A673 (cell line): ENCODE data around the gene SLC7A5. TPM values are rescaled to one million over a fixed set of nuclear protein-coding genes. Genes with fewer than 3 reads are reported as not detected.
"Not testable (repeated sequence)": the region's sequence is repeated elsewhere in the genome, so short reads cannot be mapped to it uniquely, and the experiment has no call there.

Experiments used
- BruUV-seq: library from RNA; stranded (reverse); fragments of 400-500 nt; replicated peaks from 2 replicates; lab custom pipeline; 2021; lab: Mats Ljungman, UMichigan
- CTCF ChIA-PET: fragments of 300-600 bp; sonication (Branson Sonifier 250); formaldehyde crosslinking; loops from one replicate; lab custom pipeline; 2022; ENCODE audit warnings: antibody characterized with exemption; lab: Charles Lee
- POLR2A ChIA-PET: fragments of 300-600 bp; sonication (Branson Sonifier 250); formaldehyde crosslinking; loops from one replicate; lab custom pipeline; 2022; ENCODE audit warnings: antibody characterized with exemption; ENCODE audit not compliant: low non-redundant PET; lab: Charles Lee
- DNase-seq: peaks from one replicate; pipeline ENCODE4 v3.0.0-alpha.2; 2015; ENCODE audit warnings: low spot score
- H3K27ac ChIP-seq: fragments of 200-600 bp; sonication (generic); 2 replicates; pipeline ENCODE4 v1.5.1; 2016; ENCODE audit warnings: mixed run types, low read depth, mild to moderate bottlenecking, mixed read lengths, antibody characterized with exemption, low read length; ENCODE audit not compliant: poor library complexity, severe bottlenecking
- H3K27me3 ChIP-seq: fragments of 200-600 bp; sonication (generic); replicated peaks from 2 replicates; pipeline ENCODE4 v1.6.1; 2017; ENCODE audit warnings: mixed run types, low read depth, mild to moderate bottlenecking, mixed read lengths, antibody characterized with exemption, low read length; ENCODE audit not compliant: insufficient read depth, poor library complexity
- H3K36me3 ChIP-seq: fragments of 200-600 bp; sonication (generic); 2 replicates; pipeline ENCODE4 v1.6.1; 2016; ENCODE audit warnings: mixed run types, mild to moderate bottlenecking, mixed read lengths, antibody characterized with exemption, low read length; ENCODE audit not compliant: insufficient read depth, poor library complexity, severe bottlenecking
- H3K4me1 ChIP-seq: fragments of 200-600 bp; sonication (generic); 2 replicates; pipeline ENCODE4 v1.6.1; 2017; ENCODE audit warnings: mixed run types, mild to moderate bottlenecking, mixed read lengths, antibody characterized with exemption, low read length; ENCODE audit not compliant: insufficient read depth, poor library complexity, severe bottlenecking
- H3K4me3 ChIP-seq: fragments of 200-600 bp; sonication (generic); 2 replicates; pipeline ENCODE4 v1.5.1; 2016; ENCODE audit warnings: low read depth, mixed run types, mild to moderate bottlenecking, mixed read lengths, low read length; ENCODE audit not compliant: poor library complexity, severe bottlenecking
- H3K9me3 ChIP-seq: fragments of 200-600 bp; sonication (generic); 2 replicates; pipeline ENCODE4 v1.6.1; 2016; ENCODE audit warnings: mixed run types, low read depth, mild to moderate bottlenecking, mixed read lengths, antibody characterized with exemption, low read length; ENCODE audit not compliant: poor library complexity, severe bottlenecking
- intact Hi-C: fragments of 100-400 bp; cut with micrococcal nuclease; formaldehyde crosslinking; loops from one replicate; pipeline ENCODE4 v1.10.0; 2022; ENCODE audit not compliant: unreplicated experiment
- total RNA-seq: library from RNA; stranded (reverse); gene quantifications from 2 replicates; pipeline ENCODE4 v1.2.3, GENCODE V29; 2021
- TF ChIP-seq, protein P1 (sequence below): fragments of 300-800, 200-600 bp; sonication (generic); conservative IDR thresholded peaks from 2 replicates; pipeline ENCODE4 v1.5.1; 2017; ENCODE audit warnings: low read depth, mild to moderate bottlenecking, antibody characterized with exemption, low read length, moderate library complexity, mixed read lengths

Gene SLC7A5
- total RNA-seq, 1 experiment from 2014 or later: 371 TPM

DNA sequence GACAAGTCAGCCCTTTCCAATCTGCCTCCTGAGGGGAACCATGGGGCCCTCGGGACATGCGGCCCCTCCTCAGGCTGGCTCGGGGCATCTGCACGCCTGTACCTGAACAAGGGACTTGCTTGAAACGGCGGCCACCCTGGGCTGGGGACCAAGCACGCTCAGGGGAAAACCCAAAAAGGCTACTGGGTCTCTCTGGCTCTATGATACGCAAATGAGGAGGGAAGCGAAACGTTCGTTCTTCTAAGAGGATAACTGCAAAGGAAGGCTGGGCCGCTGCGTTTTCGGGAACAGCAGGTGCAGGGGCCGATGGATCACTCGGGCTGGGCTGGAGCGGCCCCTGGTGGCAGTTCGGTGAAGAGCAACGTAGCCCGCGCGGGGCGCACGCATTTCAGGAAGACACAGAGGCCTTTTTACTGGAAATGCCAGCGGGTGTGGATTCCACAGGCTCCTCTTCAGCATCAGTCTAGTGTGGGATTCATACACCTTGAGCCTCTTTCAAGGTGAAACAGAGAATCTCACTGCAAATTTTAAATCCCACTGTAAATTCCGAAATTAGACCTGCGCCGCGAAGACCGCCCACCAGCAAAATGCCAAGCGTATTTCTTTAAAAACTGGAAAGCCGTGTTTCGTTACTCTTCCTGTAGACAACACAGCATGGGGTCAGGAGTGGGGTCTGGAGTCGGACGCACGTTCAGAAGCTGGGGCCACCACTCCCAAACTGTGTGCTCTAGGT, 40.1 kb upstream of the SLC7A5 start:
- H3K36me3 ChIP-seq, BruUV-seq, POLR2A ChIA-PET, H3K9me3 ChIP-seq, H3K4me3 ChIP-seq, H3K27ac ChIP-seq, H3K27me3 ChIP-seq, H3K4me1 ChIP-seq, CTCF ChIA-PET: not testable (repeated sequence)
- intact Hi-C loops: loop anchor here (1.0 to 5.0 kb wide), 2 partner anchors 37 to 132 kb away; no protein-coding TSS in a partner anchor
- TF ChIP-seq, protein P1, sequence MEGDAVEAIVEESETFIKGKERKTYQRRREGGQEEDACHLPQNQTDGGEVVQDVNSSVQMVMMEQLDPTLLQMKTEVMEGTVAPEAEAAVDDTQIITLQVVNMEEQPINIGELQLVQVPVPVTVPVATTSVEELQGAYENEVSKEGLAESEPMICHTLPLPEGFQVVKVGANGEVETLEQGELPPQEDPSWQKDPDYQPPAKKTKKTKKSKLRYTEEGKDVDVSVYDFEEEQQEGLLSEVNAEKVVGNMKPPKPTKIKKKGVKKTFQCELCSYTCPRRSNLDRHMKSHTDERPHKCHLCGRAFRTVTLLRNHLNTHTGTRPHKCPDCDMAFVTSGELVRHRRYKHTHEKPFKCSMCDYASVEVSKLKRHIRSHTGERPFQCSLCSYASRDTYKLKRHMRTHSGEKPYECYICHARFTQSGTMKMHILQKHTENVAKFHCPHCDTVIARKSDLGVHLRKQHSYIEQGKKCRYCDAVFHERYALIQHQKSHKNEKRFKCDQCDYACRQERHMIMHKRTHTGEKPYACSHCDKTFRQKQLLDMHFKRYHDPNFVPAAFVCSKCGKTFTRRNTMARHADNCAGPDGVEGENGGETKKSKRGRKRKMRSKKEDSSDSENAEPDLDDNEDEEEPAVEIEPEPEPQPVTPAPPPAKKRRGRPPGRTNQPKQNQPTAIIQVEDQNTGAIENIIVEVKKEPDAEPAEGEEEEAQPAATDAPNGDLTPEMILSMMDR: peak; percentile 85
- DNase-seq: peak; percentile 85

DNA sequence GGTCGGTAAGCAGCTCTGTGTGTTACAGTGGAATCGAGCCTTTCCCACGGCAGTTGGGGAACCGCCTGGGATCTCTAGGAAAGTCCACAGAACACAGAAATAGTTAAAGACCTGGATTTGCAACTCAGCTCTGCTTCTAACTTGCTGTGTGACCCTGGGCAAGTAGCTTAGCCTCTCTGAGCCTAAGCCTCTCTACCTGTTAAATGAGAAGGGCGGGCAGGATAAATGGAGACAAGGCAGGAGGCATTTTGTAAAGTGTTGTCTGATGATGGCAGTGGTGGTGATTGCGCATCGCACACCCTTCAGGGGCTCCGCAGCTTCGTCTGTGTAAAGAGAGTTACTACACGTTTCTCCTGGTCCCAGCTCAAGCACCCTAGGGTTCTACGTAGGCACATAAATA, 38.8 kb upstream of the SLC7A5 start:
- BruUV-seq, H3K27me3 ChIP-seq, H3K9me3 ChIP-seq, H3K4me1 ChIP-seq, DNase-seq, H3K27ac ChIP-seq, H3K36me3 ChIP-seq, H3K4me3 ChIP-seq, POLR2A ChIA-PET: not testable (repeated sequence)
- CTCF ChIA-PET: interaction anchor here (0.6 kb wide), 1 partner anchor 51 kb away, joined by 4 read pairs; no protein-coding TSS in a partner anchor
- intact Hi-C loops: loop anchor here (5.0 kb wide), 1 partner anchor 36 kb away; no protein-coding TSS in a partner anchor

DNA sequence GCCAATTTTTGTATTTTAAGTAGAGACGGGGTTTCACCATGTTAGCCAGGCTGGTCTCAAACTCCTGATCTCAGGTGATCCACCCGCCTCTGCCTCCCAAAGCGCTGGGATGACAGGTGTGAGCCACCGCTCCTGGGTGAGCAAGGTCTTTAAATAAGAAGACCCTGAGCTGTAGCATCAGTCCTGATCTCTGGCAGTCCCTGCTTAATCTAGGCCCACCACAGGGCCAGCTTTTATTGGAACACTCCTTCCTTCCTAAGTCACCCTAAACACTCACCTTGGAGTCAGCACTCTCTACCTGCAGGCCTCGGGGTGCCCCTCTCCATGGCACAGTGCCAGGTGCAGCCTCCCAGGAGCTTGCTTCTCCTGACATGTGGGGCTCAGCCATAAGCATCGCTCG, 36.2 kb upstream of the SLC7A5 start:
- POLR2A ChIA-PET: not testable (repeated sequence)

DNA sequence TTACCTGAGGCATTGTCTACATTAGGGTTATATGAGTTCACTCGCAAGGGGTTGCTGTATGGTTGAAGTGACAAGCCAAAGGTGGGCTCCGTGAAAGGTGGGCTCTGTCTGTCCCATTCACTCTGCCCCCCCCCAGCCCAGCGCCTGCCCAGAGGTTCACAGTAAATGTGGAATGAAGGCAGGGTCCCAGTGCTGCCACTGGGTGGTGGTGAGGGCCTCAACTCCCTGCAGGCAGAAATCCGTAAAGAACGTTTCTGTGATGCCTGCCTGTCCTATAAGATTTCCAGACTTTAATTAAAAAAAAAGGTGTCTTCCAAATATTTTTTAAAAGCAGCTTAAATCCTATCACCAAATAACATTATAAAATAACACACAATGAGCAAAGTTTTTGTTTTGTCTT, 35.7 kb upstream of the SLC7A5 start:
- H3K36me3 ChIP-seq, H3K4me3 ChIP-seq, H3K9me3 ChIP-seq, H3K27ac ChIP-seq, H3K27me3 ChIP-seq, CTCF ChIA-PET, H3K4me1 ChIP-seq, POLR2A ChIA-PET, DNase-seq, BruUV-seq: not testable (repeated sequence)
- intact Hi-C loops: loop anchor here (5.0 kb wide), 1 partner anchor 33 kb away; no protein-coding TSS in a partner anchor

More for the DNA sequence above, 36.2 kb upstream of the SLC7A5 start:
- not testable (repeated sequence) for H3K4me1 ChIP-seq, H3K27ac ChIP-seq, BruUV-seq, H3K36me3 ChIP-seq, DNase-seq, H3K27me3 ChIP-seq, H3K4me3 ChIP-seq, H3K9me3 ChIP-seq
- CTCF ChIA-PET: interaction anchor here (1.2 kb wide), 1 partner anchor 127 kb away, joined by 3 read pairs; no protein-coding TSS in a partner anchor
- intact Hi-C loops: loop anchor here (5.0 kb wide), 1 partner anchor 33 kb away; no protein-coding TSS in a partner anchor

DNA sequence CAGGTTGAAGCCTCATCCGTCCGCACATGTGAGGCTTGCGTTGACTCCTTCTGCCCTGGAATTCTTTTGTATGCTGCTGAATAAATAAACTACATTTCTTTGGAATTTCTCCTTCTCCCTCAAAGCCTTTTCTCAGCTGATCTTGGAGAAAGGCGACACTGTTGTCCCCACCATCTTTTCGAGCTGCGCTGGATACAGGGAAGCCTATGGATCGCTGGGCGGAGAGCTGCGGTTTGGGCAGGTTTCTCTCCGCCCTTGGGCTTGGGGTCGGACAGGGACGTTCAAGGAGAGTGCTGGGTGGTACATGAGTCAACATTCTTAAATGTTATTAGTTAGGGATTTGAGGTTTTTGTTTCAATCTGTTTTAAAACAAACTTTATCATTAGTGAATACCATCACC, 31.2 kb upstream of the SLC7A5 start:
- H3K4me1 ChIP-seq, DNase-seq, H3K36me3 ChIP-seq, CTCF ChIA-PET, H3K4me3 ChIP-seq, H3K9me3 ChIP-seq, H3K27me3 ChIP-seq, POLR2A ChIA-PET, intact Hi-C loops, BruUV-seq, H3K27ac ChIP-seq: not testable (repeated sequence)
